GM18498 (cell line): ENCODE data around the gene CDC23.
A peak's percentile ranks its signal among the peaks of the same experiment; 100 is the strongest.
"Not testable (repeated sequence)": the region's sequence is repeated elsewhere in the genome, so short reads cannot be mapped to it uniquely, and the experiment has no call there.

Experiments
- ATAC-seq: cut with Tn5 transposase; IDR thresholded peaks from one replicate; pipeline ENCODE4 v1.9.1; 2021; ENCODE audit warnings: mild to moderate bottlenecking, moderate library complexity; ENCODE audit not compliant: unreplicated experiment

Gene CDC23, protein sequence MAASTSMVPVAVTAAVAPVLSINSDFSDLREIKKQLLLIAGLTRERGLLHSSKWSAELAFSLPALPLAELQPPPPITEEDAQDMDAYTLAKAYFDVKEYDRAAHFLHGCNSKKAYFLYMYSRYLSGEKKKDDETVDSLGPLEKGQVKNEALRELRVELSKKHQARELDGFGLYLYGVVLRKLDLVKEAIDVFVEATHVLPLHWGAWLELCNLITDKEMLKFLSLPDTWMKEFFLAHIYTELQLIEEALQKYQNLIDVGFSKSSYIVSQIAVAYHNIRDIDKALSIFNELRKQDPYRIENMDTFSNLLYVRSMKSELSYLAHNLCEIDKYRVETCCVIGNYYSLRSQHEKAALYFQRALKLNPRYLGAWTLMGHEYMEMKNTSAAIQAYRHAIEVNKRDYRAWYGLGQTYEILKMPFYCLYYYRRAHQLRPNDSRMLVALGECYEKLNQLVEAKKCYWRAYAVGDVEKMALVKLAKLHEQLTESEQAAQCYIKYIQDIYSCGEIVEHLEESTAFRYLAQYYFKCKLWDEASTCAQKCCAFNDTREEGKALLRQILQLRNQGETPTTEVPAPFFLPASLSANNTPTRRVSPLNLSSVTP

GRCh38 chr5:138213161-138214029 is at the start of gene CDC23:
Gene CDC23 (minus strand): TSS chr5:138213323. CDS start chr5:138213312, 11 bp downstream.
- peak; percentile 96 for ATAC-seq

GRCh38 chr5:138258704-138259292 is 45.7 kb upstream of the CDC23 start:
- no peak for ATAC-seq

DNA sequence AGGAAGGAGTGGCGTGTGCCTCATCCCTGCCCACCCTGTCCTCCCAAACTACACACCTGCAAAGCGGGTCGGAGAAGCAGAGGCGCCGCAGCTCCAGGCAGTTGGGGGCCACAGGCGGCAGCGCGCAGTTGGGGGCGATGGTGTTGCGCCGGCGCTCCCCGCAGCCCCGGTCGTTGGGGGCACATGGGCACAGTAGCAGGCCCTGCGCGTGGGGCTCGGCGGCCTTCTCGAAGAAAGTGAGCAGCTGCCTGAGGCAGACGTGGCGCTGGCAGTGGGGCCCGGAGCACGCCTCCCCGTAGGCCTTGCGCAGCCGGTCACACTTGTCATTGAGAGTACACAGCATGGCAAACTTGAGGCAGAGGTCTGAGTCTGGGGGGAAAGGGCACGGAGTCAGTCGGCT is 44.5 kb upstream of the CDC23 start:
- no peak for ATAC-seq

GRCh38 chr5:138252944-138253343 is 39.8 kb upstream of the CDC23 start:
- ATAC-seq, result no peak

DNA sequence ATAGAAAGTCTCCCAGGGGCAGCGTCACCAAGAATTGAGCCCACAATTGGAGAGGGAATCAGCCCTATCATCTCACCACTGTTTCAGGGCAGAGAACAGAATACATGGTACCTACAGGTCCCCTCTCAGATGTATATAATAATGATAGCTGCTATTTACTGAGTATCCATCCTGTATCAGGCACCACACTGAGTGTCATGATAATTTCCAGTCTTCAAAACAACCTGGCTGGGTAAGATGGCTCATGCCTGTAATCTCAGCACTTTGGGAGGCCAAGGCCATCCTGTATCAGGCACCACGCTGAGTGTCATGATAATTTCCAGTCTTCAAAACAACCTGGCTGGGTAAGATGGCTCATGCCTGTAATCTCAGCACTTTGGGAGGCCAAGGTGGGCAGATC is 34.7 kb upstream of the CDC23 start:
- not testable (repeated sequence) for ATAC-seq

DNA sequence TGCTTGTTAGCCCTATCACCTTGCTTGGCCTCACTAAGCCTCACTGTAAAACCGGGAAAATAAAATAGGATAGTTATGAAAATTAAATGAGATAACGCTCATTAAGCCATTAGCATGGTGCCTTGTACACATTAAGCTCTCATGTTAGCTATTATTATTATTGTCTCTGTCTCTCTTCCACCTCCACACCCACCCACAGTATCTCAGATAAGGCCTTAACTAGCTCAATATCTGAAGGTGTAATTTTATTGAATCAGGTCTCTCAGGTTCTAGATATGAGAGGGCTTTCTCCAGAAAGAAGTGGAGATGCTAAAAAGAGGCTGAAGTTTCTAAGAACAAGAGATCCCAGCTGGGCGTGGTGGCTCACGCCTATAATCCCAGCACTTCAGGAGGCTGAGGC is 33.7 kb upstream of the CDC23 start:
- ATAC-seq, result no peak

- ATAC-seq, result no peak
Measured at GRCh38 chr5:138246334-138246733, 33.2 kb upstream of the CDC23 start.

DNA sequence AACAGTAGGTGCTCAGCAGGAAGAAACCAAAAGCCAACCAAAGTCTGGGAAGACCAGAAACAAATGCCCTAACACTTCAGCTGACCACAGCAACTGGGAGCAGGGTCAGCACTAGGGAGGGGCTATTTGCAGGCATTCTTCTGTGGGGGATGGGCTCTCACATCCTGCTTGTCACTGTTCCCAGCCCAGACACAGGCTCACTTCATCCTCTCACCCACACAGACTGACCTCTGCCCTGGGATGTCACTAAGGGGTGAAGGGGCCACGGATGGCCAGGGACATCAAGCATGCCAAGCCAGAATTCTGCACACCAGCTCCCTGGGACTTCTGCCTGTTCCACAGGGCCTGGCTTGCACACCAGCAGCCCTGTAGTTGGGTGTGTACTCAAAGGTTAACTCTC is 32.6 kb upstream of the CDC23 start:
- ATAC-seq, result no peak

- ATAC-seq, result no peak
Measured at GRCh38 chr5:138243794-138244193, 30.7 kb upstream of the CDC23 start.

- ATAC-seq, result no peak
Measured at GRCh38 chr5:138241688-138242571, 28.8 kb upstream of the CDC23 start.

DNA sequence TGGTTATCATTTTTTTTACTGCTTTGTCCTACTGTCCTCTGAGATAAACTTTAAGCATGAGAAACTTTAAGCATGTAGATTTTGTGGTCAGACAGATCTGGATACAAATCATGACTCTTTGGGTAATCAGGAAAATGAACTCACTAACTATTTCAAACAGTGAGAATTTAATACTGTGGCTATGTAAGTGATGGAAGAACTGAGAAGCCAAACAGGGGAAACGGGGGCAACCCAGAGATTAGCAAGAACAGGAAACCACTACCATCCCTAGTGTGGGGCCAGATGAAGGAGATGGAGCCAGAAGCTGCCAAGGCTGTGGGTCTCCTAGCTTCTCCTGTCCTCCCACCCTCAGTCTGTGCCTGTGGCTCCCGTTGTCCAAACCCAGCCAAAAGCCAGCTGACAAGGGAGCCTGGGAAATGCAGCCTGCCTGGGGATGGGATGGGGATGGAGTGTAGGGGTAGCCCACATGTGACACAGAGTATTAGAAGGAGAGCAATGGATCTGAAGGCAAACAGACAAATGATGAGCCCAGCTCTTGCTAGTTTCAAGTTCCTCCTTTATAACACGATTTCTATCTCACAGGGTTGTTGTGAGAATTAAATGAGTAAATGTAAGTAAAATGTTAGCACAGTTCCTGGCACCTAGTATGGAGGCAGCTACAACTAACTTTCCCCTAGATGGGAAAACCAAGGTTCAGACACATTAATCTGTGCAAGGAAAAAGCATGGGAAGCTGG is 27.7 kb upstream of the CDC23 start:
- no peak for ATAC-seq

- ATAC-seq, result no peak
Measured at GRCh38 chr5:138238034-138238433, 24.9 kb upstream of the CDC23 start.

- ATAC-seq, result no peak
Measured at GRCh38 chr5:138234651-138235050, 21.5 kb upstream of the CDC23 start.

DNA sequence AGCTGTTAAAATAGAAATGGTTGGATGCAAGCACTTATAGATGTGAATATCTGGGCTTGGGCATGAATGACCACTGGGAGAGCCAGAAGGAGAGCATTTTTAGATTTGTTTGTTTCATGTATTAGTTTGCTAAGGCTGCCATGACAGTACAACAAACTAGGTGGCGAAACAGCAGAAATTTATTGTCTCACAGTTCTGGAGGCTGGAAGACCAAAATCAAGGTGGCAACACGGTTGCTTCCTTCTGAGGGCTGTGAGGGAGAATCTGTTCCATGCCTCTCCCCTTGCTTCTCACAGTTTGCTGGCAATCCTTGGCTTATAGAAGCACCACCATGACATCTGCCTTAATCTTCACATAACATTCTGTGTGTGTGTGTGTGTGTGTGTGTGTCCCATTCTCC is 20.2 kb upstream of the CDC23 start:
- ATAC-seq, result no peak

GRCh38 chr5:138230981-138231589 is 18.0 kb upstream of the CDC23 start:
- ATAC-seq, result no peak

GRCh38 chr5:138230261-138230660 is 17.1 kb upstream of the CDC23 start:
- no peak for ATAC-seq

- ATAC-seq, result no peak
Measured at GRCh38 chr5:138229387-138229786, 16.3 kb upstream of the CDC23 start.

- no peak for ATAC-seq
Measured at GRCh38 chr5:138226910-138227309, 13.8 kb upstream of the CDC23 start.

- no peak for ATAC-seq
Measured at GRCh38 chr5:138224712-138225111, 11.6 kb upstream of the CDC23 start.
